ENCODE data around the gene SLC4A1AP.
A peak's percentile ranks its signal among the peaks of the same experiment; 100 is the strongest.

SLC4A1AP gene, protein sequence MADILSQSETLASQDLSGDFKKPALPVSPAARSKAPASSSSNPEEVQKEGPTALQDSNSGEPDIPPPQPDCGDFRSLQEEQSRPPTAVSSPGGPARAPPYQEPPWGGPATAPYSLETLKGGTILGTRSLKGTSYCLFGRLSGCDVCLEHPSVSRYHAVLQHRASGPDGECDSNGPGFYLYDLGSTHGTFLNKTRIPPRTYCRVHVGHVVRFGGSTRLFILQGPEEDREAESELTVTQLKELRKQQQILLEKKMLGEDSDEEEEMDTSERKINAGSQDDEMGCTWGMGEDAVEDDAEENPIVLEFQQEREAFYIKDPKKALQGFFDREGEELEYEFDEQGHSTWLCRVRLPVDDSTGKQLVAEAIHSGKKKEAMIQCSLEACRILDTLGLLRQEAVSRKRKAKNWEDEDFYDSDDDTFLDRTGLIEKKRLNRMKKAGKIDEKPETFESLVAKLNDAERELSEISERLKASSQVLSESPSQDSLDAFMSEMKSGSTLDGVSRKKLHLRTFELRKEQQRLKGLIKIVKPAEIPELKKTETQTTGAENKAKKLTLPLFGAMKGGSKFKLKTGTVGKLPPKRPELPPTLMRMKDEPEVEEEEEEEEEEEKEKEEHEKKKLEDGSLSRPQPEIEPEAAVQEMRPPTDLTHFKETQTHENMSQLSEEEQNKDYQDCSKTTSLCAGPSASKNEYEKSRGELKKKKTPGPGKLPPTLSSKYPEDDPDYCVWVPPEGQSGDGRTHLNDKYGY
- long read RNA-seq, transcript SLC4A1AP-201 (14 exons, 2,959 nt): major isoform, 17 of 177 reads
- long read RNA-seq, partial matches to known transcripts: 152 of 177 reads
- long read RNA-seq, other reads (novel, unspliced or antisense): 8 of 177 reads

DNA sequence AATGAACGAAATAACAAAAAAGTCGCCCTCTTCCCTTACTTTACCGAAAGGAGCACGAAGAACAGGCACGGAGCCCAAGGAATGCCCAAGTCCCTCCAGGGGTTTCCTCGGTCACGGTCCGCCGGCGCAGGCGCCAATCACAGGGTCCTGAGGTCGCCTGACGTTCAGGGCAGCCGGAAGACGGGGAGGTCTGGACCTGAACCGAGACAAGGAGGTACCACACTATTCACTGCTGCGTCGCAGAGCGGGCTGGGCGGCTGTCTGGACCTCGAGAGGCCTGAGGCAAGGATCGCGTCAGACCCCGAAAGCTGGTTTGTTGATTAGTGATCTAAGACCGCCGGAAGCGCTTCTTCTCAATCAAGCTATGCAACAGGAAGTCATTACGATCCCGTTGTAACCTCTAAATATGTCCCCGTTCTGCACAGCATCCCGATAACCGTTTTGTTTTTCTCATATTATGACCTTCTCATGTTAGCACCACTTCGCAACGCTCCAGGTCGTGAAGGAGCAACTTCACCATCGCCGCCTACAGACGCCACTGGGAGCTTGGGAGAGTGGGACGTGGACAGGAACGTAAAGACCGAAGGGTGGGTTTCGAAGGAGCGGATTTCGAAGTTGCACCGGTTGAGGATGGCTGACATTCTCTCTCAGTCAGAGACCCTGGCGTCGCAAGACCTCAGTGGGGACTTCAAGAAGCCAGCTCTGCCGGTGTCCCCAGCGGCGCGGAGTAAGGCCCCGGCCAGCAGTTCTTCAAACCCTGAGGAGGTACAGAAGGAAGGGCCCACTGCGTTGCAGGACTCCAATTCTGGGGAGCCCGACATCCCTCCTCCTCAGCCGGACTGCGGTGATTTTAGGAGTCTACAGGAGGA is at the start of gene SLC4A1AP, which contains the start of gene SUPT7L:
Gene SLC4A1AP, plus strand, starts transcription at position 605 of the 869 bp plus-strand sequence. Its CDS starts 26 bp downstream, at position 631.
Gene SUPT7L, minus strand, starts transcription at position 330 of the 869 bp plus-strand sequence. CDS start 1,422 bp downstream, outside the sequence.
- DNase-seq (ENCODE audit: low read depth in 1 of 2, low spot score in 1 of 2): peak; percentile 49 to 76
- Histone ChIP-seq H3K27ac (replicated peaks) (peak within 1 kb of the TSS; percentile 93), H3K4me3 (replicated peaks; ENCODE audit: insufficient read depth, low read length) (peak within 1 kb of the TSS; percentile 94), H3K27me3 (ENCODE audit: insufficient read depth, poor library complexity, severe bottlenecking) (no peaks in the 10 kb centered on the region)
- peak; percentile 97 for TF ChIP-seq GABPA (IDR thresholded peaks at IDR 0.05; ENCODE audit: low read depth)
- TF ChIP-seq, protein P1, sequence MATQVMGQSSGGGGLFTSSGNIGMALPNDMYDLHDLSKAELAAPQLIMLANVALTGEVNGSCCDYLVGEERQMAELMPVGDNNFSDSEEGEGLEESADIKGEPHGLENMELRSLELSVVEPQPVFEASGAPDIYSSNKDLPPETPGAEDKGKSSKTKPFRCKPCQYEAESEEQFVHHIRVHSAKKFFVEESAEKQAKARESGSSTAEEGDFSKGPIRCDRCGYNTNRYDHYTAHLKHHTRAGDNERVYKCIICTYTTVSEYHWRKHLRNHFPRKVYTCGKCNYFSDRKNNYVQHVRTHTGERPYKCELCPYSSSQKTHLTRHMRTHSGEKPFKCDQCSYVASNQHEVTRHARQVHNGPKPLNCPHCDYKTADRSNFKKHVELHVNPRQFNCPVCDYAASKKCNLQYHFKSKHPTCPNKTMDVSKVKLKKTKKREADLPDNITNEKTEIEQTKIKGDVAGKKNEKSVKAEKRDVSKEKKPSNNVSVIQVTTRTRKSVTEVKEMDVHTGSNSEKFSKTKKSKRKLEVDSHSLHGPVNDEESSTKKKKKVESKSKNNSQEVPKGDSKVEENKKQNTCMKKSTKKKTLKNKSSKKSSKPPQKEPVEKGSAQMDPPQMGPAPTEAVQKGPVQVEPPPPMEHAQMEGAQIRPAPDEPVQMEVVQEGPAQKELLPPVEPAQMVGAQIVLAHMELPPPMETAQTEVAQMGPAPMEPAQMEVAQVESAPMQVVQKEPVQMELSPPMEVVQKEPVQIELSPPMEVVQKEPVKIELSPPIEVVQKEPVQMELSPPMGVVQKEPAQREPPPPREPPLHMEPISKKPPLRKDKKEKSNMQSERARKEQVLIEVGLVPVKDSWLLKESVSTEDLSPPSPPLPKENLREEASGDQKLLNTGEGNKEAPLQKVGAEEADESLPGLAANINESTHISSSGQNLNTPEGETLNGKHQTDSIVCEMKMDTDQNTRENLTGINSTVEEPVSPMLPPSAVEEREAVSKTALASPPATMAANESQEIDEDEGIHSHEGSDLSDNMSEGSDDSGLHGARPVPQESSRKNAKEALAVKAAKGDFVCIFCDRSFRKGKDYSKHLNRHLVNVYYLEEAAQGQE (IDR thresholded peaks at IDR 0.05; ENCODE audit: insufficient replicate concordance, low read depth): peak; percentile 70
- TF ChIP-seq POLR2AphosphoS5 (IDR thresholded peaks at IDR 0.05; ENCODE audit: low read depth): peak; percentile 68; the same call in 1 of the 2 replicates
- TF ChIP-seq, protein P2, sequence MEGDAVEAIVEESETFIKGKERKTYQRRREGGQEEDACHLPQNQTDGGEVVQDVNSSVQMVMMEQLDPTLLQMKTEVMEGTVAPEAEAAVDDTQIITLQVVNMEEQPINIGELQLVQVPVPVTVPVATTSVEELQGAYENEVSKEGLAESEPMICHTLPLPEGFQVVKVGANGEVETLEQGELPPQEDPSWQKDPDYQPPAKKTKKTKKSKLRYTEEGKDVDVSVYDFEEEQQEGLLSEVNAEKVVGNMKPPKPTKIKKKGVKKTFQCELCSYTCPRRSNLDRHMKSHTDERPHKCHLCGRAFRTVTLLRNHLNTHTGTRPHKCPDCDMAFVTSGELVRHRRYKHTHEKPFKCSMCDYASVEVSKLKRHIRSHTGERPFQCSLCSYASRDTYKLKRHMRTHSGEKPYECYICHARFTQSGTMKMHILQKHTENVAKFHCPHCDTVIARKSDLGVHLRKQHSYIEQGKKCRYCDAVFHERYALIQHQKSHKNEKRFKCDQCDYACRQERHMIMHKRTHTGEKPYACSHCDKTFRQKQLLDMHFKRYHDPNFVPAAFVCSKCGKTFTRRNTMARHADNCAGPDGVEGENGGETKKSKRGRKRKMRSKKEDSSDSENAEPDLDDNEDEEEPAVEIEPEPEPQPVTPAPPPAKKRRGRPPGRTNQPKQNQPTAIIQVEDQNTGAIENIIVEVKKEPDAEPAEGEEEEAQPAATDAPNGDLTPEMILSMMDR (IDR thresholded peaks at IDR 0.05; ENCODE audit: insufficient read depth, low read length): no peak

DNA sequence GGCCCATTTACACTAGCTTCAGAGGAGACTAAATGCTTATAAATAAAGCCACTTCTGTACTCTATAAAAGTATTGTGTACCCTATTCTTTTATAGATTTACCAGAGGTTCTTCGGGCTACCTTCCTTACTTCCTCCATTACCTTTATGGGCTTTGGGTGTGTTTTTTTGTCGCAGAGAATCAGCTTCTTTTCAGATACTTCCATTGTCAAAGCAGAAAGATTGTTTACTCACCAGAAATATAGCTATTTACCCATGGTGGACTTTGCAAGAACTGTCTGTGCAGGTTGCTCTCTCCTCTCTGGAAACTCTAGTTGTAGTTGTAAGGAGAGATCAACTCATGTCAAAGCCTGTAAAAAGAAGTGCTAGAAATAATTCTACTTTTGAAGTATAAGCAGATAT is 49.7 kb upstream of the SLC4A1AP start:
- no peak overlapping the region for H3K27ac ChIP-seq (replicated peaks)
- H3K4me3 ChIP-seq (replicated peaks; ENCODE audit: insufficient read depth, low read length): no peak overlapping the region
- no peaks in the 10 kb centered on the region for H3K27me3 ChIP-seq (ENCODE audit: insufficient read depth, poor library complexity, severe bottlenecking)
- no peak for DNase-seq (ENCODE audit: low read depth in 1 of 2, low spot score in 1 of 2)
- TF ChIP-seq, protein P1 (IDR thresholded peaks at IDR 0.05; ENCODE audit: insufficient replicate concordance, low read depth): no peak
- TF ChIP-seq, protein P2 (IDR thresholded peaks at IDR 0.05; ENCODE audit: insufficient read depth, low read length): no peak
- no peak for TF ChIP-seq SPI1 (IDR thresholded peaks at IDR 0.05; ENCODE audit: borderline replicate concordance, low read depth)
- no peak for TF ChIP-seq POLR2AphosphoS5 (IDR thresholded peaks at IDR 0.05; ENCODE audit: low read depth)
- no peak for TF ChIP-seq GABPA (IDR thresholded peaks at IDR 0.05; ENCODE audit: low read depth)

DNA sequence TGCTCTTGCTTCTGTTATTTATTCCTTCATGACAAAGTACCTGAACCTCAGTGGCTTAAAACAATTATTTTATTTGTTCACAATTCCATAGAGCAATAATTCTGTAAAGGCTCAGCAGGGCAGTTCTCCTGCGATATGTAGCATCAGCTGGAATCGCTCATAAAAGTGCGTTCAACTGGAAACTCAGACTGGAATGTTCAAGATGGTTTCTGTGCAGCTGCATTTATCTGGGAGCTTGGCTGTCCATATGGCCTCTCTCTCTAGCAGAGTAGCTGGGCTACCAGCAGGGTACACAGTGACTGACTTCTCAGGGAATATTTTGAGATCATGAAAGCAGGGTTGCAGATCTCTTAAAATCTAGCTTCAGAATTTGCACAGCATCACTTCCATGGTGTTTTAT is 48.4 kb upstream of the SLC4A1AP start:
- Histone ChIP-seq H3K27ac (replicated peaks) (no peak overlapping the region), H3K27me3 (ENCODE audit: insufficient read depth, poor library complexity, severe bottlenecking) (no peaks in the 10 kb centered on the region), H3K4me3 (replicated peaks; ENCODE audit: insufficient read depth, low read length) (no peak overlapping the region)
- TF ChIP-seq GABPA (IDR thresholded peaks at IDR 0.05; ENCODE audit: low read depth): no peak
- TF ChIP-seq, protein P1 (IDR thresholded peaks at IDR 0.05; ENCODE audit: insufficient replicate concordance, low read depth): no peak
- TF ChIP-seq SPI1 (IDR thresholded peaks at IDR 0.05; ENCODE audit: borderline replicate concordance, low read depth): no peak
- TF ChIP-seq, protein P2 (IDR thresholded peaks at IDR 0.05; ENCODE audit: insufficient read depth, low read length): no peak
- TF ChIP-seq POLR2AphosphoS5 (IDR thresholded peaks at IDR 0.05; ENCODE audit: low read depth): no peak
- no peak for DNase-seq (ENCODE audit: low read depth in 1 of 2, low spot score in 1 of 2)
